ENCODE data around the gene TOMM22.
A peak's percentile ranks its signal among the peaks of the same experiment; 100 is the strongest.

The TOMM22 gene

GRCh38 chr22:38727123-38727522 lies 45.4 kb downstream of the TOMM22 start:
- TF ChIP-seq CTCF (IDR thresholded peaks at IDR 0.05): no peak

GRCh38 chr22:38727530-38728451 lies 46.0 kb downstream of the TOMM22 start:
- no peak for TF ChIP-seq CTCF (IDR thresholded peaks at IDR 0.05)

GRCh38 chr22:38728871-38729796 lies 47.4 kb downstream of the TOMM22 start:
- TF ChIP-seq CTCF (IDR thresholded peaks at IDR 0.05): no peak

- no peak for TF ChIP-seq CTCF (IDR thresholded peaks at IDR 0.05)
Observed at GRCh38 chr22:38729946-38730345, 48.2 kb downstream of the TOMM22 start.

- no peak for TF ChIP-seq CTCF (IDR thresholded peaks at IDR 0.05)
Observed at GRCh38 chr22:38730411-38730871, 48.7 kb downstream of the TOMM22 start.

- no peak for TF ChIP-seq CTCF (IDR thresholded peaks at IDR 0.05)
Observed at GRCh38 chr22:38731703-38732161, 50.0 kb downstream of the TOMM22 start.

- 0 out of 2 replicates have a peak, but pooled peaks have one; percentile 12 for TF ChIP-seq CTCF (IDR thresholded peaks at IDR 0.05)
Observed at GRCh38 chr22:38732251-38732815, 50.6 kb downstream of the TOMM22 start.
